Fibroblast of pulmonary artery (primary cell): ENCODE results near the gene CITED4.
"Not testable (repeated sequence)": the region's sequence is repeated elsewhere in the genome, so short reads cannot be mapped to it uniquely, and the experiment has no call there.

Experiments
- DNase-seq: peaks from one replicate; pipeline ENCODE4 v3.0.0-alpha.2; 2010; ENCODE audit warnings: low read depth
- H3K4me3 ChIP-seq: replicated peaks from 2 replicates; pipeline ENCODE4 v1.5.1; 2011; ENCODE audit warnings: low read depth, mild to moderate bottlenecking, control low read depth, low read length, moderate library complexity
- TF ChIP-seq, protein P1 (sequence below): IDR thresholded peaks from 2 replicates; pipeline ENCODE4 v1.5.1; 2011; ENCODE audit warnings: mild to moderate bottlenecking, control low read depth, low read length, inconsistent platforms; ENCODE audit errors: missing control alignments

Gene CITED4

DNA sequence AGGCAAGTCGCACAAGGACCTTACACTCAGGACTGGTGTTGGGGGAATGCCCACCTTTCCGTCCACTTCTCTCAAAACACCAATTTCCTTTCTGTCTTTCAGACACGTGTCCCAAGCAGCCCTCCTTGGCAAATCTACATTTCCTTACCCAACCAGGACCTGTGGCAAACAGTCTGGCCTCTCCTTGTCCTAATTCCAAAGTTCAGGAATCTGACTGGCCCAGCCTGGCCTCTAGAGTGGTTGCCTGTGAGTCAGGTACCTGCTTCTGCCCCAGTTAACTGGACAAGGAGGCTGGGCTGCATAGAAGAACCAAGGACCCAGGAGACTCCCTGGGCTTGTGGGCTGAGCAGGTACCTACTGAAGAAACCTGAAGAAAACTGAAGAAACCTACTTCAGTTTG lies 34.3 kb upstream of the CITED4 start:
- DNase-seq: no peak
- H3K4me3 ChIP-seq: no peak overlapping the region
- TF ChIP-seq, protein P1, sequence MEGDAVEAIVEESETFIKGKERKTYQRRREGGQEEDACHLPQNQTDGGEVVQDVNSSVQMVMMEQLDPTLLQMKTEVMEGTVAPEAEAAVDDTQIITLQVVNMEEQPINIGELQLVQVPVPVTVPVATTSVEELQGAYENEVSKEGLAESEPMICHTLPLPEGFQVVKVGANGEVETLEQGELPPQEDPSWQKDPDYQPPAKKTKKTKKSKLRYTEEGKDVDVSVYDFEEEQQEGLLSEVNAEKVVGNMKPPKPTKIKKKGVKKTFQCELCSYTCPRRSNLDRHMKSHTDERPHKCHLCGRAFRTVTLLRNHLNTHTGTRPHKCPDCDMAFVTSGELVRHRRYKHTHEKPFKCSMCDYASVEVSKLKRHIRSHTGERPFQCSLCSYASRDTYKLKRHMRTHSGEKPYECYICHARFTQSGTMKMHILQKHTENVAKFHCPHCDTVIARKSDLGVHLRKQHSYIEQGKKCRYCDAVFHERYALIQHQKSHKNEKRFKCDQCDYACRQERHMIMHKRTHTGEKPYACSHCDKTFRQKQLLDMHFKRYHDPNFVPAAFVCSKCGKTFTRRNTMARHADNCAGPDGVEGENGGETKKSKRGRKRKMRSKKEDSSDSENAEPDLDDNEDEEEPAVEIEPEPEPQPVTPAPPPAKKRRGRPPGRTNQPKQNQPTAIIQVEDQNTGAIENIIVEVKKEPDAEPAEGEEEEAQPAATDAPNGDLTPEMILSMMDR: no peak

DNA sequence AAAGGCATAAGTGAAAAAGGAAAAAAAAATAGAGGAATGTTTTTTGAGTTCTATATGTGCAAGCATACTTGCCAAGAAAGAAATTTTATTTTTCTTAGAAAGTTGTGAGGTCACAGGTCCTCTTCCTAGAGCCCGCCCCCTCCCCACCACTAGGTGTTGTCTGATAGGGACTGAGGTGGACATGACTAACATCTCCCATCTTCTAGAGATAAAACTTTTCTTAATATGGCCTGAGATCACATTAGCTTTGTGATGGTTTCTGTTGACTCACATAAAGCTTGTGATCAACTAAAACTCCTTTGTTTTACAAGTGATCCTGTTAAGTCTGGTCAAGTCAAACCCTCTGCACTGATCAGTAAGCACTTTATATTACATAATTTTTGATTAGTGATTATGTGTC lies 33.4 kb upstream of the CITED4 start:
- H3K4me3 ChIP-seq: no peak overlapping the region
- TF ChIP-seq, protein P1: no peak
- DNase-seq: no peak

DNA sequence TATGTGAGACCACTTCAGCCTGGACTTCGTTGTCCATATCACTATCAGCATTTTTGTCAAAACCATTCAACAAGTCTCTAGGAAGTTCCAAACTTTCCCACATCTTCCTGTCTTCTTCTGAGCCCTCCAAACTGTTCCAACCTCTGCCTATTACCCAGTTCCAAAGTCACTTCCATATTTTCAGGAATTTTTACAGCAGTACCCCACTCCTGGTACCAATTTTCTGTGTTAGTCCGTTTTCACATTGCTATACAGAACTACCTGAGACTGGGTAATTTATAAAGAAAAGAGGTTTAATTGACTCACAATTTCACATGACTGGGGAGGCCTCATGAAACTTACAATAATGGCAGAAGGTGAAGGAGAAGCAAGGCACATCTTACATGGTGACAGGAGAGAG lies 32.7 kb upstream of the CITED4 start:
- not testable (repeated sequence) for DNase-seq, H3K4me3 ChIP-seq

DNA sequence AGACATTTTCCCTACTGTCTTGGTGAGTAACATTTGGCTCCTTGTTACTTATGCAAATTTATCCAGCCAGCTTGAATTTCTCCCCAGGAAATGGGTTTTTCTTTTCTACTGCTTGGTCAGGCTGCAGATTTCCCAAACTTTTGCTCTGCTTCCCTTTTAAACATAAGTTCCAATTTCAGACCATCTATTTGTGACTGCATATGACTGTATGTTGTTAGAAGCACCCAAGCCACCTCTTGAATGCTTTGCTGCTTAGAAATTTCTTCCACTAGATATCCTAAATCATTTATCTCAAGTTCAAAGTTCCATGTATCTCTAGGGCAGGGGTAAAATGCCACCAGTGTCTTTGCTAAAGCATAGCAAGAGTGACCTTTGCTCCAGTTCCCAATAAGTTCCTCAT lies 32.3 kb upstream of the CITED4 start:
- no peak overlapping the region for H3K4me3 ChIP-seq
- no peak for DNase-seq
- TF ChIP-seq, protein P1: no peak

DNA sequence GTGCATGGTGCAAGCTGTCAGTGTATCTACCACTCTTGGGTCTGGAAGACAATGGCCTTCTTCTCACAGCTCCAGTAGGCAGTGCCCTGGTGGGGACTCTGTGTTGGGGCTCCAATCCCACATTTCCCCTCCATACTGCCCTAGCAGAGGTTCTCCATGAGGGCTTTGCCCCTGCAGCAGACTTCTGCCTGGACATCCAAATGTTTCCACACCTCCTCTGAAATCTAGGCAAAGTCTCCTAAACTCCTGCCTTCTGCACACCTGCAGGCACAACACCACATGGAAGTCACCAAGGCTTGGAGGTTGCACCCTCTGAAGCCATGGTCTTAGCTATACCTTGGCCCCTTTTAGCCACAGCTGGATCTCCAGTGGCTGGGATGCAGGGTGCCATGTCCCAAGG lies 31.8 kb upstream of the CITED4 start:
- H3K4me3 ChIP-seq: no peak overlapping the region
- DNase-seq: no peak
- TF ChIP-seq, protein P1: no peak

DNA sequence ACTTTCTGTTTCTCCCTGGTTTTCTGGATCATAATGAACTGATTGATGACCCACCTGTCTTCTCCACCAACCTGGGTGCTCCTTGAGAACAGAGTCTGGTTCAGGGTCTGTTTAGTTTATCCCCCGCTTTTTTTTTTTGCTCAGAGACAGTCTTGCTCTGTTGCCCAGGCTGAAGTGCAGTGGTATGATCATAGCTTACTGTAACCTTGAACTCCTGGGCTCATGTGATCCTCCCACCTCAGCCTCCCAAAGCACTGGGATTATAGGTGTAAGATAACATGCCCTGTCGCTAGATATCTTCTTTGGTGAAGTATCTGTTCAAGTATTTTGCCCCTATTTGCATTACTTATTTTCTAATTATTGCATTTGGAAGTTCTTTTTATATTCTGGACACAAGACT lies 30.2 kb upstream of the CITED4 start:
- no peak for DNase-seq
- TF ChIP-seq, protein P1: no peak
- no peak overlapping the region for H3K4me3 ChIP-seq

DNA sequence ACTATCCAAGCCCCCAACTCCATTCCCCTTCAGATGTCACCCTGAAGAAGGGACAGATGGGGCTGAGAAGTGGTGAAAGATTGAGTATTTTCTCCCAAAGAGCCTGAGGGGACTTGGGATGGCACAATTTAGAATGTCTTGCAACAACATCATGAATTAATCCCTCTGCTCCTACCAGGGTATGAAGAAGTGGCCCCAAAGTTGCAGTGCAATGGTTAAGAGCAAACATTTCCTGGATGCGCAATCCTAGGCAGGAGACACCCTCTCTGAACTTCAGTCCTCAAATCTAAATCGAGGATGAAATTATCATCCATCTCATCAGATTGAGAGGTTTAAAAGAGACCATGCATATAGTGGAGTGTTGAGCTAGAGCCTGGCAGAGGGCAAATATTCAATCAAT lies 28.6 kb upstream of the CITED4 start:
- TF ChIP-seq, protein P1: no peak
- DNase-seq: no peak
- H3K4me3 ChIP-seq: no peak overlapping the region

DNA sequence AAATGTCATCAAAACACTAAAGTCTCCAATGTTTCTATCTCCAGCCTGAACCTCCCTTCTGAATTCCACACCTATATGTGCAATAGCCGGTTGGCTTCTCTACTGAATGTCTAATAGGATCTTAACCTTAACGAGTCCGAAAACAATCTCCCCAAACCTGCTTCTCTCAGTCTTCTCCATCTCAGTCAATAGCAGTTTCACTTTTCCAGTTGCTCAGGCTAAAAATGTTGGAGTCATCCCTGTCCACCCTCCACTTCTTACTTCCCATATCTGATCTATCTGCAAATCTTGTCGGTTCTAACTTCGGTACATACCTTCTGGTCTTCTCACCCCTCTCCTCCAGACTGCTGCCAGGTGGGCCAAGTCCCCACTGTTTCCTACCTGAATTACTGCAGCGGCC lies 25.5 kb upstream of the CITED4 start:
- no peak overlapping the region for H3K4me3 ChIP-seq
- no peak for DNase-seq
- TF ChIP-seq, protein P1: no peak
